Stimulated activated CD8-positive, alpha-beta memory T cell treated with anti-CD3 and anti-CD28 coated beads, Interleukin-12 subunit alpha, Interleukin-12 subunit beta, amount 100 ng/mL, for 24 hours (primary cell): ENCODE measurements around the gene MGRN1.

Experiments
- DNase-seq: peaks from one replicate; pipeline ENCODE4 v3.0.0-alpha.2; 2020; ENCODE audit errors: extremely low read depth

Gene MGRN1

GRCh38 chr16:4674926-4675530 is 50.4 kb downstream of the MGRN1 start:
- DNase-seq = no peak

DNA sequence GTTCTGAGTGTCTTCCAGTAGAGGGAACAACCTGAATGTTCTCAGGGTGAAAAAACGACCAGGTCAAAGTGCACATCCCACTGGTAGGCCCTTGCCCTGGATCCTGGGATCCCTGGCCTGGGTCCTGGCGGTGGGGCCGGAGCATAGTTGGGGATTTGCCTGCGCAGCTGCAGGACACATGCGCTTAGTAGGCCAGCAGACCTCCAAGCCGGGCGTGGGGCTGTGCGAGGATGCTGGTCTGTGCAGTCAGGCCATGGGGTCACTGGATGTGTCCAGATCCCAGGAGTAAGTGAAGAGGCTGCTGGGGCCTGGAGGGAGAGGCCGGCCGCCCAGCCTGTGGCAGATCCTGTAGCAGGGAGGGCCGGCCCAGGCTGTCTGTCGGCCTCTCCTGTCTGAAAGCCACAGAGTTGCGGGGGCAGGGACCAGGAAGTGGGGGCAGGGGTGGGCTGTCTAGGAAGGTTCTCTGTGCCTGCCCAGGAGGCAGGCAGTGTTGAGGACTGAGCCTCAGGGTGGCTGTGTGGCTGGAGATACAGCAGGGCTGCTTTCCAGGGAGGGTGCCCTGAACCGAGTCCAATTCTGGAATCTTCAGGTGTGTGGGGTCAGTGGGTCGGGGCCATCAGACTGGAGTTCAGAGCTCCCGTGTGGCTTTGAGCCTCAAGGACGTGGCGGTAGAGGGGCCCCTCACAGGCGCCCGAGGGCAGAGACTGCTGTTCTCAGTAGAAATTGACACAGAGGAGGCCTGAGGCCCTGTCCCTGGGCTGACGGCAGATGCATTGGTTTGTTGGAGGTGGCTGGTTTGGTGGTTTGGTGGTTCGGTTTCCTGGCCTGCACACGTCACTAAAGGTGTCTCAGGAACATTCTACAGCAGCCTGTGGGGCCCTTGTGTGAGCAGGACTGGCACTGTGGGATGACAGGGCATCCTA is 51.5 kb downstream of the MGRN1 start:
- no peak for DNase-seq

GRCh38 chr16:4676831-4677230 is 52.2 kb downstream of the MGRN1 start:
- DNase-seq = no peak

DNA sequence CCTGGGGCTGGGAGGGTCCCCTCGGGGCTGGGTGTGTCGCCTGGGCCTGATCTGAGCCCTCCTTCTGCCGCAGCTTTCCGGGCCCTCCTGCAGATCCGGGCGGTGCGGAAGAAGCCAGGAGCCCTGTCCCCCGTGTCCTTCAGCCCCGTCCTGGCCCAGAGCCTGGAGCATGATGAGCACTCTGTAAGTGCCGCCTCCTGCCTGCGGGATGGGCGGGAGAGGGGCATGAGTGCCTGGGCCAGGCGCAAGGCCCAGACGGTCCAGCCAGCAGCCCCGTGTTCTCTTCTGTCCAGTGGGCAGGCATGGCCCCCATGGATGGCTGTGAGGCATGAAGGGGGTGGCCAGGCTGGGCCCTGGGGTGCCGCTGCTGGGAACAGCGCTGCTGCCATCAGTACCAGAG is 52.8 kb downstream of the MGRN1 start:
- no peak for DNase-seq

GRCh38 chr16:4677994-4678393 is 53.4 kb downstream of the MGRN1 start:
- DNase-seq = no peak

DNA sequence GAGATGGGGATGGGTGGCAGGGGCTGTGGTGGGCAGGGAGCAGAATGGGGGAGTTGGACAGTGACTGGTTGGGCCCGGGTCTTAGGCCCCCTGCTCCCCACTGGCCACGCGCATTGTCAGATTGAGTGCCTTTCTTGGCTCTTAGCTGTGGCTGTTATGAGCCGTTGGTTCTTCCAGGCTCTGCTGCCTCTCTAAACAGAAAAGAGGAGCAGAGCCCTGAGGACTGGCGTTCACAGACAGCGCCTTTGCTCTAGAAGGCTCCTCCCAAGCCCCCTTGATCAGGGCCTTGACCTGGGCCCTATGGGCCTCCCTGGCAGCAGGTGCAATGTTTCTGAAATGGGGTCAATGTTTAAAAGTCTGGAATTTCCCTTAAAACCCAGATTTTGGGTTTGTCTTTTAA is 54.0 kb downstream of the MGRN1 start:
- DNase-seq = no peak

DNA sequence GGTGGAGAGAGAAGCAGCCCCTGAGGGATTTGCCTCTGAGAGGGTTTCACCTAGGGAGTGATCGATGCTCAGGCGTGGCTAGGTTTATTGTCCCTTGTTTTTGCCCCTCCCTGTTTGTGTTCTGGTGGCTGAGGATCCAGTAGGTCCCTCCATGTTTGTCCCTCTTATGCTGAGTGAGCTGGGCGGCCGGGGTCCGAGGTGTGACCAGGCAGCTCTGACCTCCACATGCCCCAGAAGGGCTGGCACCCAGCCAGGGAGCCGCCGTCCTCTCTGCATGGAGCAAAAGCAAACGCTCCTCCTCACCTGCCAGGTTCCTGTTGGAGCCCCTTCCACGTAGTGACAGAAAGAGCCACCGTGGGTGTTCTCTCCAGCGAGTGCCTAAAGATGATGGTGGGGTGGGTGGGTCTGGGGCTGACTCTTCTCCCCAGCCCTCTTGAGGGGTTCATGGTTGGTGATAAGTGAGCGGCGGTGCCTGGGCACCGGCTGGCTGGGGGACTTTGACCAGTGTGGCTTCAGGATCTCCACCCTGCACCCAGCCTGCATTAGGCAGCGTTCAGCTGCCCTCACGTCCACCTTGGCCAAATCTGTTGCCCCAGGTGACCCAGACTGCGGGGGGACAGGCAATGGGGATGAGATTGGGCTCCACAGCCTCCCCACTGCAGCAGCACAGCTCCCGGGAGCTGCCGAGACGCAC is 54.7 kb downstream of the MGRN1 start:
- no peak for DNase-seq

DNA sequence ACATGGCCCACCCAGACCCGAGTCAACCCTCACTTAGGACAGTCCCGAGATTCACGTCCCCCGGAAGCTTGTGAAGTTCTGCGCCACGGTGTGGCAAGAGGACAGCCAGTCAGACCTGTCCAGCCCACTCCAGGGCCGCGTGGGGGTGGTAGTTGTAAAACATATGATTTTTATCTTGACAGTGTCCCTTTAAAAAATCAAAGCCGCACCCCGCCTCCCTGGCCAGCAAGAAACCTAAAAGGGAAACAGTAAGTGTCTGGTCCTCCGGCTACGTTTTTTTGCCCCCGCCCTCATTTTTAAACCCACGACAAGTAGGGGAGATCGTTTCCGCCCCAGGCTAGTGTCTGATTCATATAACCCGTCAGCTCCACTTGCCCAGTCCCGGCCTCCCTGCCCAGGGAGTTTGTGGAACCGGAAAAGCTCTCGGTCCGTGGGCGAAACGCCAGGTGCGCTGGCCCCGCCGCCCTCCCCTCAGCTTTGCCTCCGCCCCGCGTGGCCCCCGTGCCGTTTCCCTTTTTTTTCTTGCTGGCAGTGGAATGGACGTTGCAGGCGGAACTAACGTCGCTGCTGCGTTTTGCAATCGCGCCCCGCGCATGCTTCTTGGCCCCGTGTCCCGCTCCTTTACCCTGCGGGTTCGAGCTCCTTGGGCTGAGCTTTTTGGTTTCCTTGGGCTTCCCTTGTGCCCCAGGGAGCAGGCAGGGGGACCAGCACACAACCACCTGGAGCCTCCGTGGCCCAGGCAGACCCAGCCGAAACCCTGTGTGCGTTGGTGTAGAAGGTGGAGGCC is 55.4 kb downstream of the MGRN1 start:
- DNase-seq = no peak

- no peak for DNase-seq
Measured at GRCh38 chr16:4680673-4681470, 56.2 kb downstream of the MGRN1 start.

DNA sequence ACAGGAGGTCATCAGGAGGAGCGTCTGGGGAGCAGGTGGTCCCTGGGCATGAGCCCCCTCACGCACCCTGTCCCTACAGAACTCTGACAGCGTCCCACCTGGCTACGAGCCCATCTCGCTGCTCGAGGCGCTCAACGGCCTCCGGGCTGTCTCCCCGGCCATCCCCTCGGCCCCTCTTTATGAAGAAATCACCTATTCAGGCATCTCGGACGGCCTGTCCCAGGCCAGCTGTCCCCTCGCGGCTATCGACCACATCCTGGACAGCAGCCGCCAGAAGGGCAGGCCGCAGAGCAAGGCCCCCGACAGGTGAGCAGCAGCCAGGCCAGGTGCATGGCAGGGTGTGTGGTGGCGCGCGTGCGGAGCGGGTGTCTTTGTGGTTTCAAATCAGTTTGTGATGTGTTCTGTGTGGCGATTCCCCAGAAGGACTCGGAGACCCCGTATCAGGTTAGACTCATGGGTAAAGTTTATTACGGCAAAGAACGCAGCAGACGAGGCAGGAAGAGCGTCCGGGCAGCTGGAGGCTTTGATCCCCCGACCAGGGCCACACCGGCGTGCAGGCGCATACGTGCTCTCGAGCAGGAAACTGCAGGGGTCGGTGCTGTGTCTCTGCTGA is 57.0 kb downstream of the MGRN1 start:
- DNase-seq = no peak

GRCh38 chr16:4682084-4682591 is 57.5 kb downstream of the MGRN1 start:
- DNase-seq = no peak

GRCh38 chr16:4682616-4683254 is 58.1 kb downstream of the MGRN1 start:
- no peak for DNase-seq

DNA sequence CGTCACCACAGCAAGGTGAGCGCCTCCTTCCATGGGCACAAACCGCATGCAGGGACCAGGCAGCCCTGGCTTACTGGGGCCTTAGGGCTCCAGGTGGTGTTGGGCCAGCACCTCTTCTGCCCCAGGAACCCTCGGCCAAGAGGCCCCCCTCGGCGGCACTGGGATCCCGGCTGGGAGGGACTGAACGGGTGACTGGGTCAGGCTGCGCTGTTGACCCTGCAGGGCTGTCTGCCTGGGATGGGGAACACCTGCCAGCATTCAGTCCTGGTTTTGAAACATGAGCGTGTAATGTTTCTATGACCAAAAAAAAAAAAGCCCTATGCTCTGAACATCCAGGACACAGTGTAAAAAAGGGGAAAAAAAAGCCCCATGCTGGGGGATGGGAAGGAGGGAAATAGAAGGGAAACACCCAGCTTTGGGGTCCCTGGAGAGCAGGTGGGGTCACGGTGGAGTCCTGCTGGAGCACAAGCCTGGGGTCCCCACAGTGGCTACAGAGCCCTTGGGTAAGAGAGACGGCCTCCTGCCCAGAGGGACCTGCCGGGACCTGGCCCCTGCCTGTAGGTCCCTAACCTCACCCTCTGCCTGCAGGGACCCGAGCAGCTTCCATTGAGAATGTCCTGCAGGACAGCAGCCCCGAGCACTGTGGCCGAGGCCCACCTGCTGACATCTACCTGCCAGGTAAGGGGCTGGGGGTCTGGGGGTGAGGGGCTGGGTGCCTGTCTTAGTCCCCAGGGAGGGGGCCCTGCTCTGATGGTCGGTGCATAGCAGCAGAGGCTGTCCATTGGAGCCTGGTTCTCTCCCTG is 58.8 kb downstream of the MGRN1 start:
- no peak for DNase-seq

DNA sequence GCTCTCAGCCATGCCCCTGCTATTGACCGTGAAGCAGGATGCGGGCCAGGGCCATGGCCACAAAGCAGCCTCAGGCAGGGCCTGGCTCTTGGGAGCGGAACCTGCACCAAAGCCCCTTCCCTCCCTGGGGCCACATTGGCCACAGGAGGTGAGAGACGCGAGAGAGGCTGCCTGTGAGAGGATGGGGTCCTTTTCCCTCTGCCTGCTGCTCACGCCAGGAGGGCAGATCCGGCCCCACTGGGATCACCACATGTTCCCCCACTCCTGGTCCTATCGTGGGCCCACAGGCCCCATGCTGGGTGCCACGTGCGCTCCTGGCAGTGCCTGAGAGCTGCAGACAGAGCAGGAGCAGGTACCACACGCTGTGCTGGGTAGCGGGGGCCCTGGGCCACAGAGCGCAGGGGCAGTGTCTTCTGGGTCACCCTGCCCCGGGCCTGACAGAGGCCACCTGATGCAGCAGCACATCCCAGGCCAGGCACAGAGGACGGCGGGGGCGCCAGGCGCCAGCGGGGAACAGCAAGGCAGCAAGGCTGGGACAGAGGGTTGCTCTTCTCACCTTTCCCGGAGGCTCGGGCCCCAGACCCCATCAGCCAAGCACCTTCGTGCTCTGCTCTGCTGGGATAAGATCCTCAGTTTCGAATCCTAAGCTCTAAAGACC is 59.6 kb downstream of the MGRN1 start:
- no peak for DNase-seq

DNA sequence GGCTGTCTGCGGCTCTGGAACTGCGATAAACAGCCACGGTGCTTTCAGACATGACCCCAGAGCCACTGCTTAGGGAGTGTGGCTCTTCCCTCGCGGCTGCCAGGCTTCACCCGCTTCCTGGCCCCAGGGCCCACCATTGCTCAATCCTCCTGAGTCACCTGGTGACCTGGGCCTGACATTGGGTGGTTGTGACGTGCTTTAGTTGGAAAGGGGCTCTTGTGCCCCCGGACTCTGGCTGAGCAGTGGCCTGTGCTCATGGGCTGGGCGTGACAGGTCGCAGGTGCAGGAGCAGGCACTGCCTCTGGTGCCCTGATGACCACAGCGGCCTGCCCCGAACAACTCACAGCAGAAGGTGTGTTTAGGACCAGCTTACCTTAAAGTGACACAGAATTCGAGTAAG is 60.1 kb downstream of the MGRN1 start:
- no peak for DNase-seq

DNA sequence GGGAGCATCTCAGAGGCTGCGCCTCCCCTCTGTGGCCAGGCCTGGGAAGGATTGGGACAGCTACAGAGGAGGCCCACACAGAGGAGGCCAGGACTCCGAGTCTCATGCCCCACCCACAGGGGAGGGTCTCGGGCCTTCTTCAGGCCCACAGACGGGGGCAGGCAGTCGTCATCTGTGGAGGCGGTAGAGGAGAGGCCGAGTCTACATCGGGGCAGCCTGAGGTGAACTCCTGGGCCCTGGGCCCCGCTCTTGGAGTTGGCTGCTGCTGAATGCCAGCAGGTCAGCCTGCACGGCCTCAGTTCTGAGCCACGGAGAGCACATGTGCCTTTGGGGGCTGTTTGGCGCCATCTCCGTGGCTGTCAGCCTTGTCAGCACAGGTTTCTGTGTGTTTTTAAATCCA is 60.7 kb downstream of the MGRN1 start:
- no peak for DNase-seq

DNA sequence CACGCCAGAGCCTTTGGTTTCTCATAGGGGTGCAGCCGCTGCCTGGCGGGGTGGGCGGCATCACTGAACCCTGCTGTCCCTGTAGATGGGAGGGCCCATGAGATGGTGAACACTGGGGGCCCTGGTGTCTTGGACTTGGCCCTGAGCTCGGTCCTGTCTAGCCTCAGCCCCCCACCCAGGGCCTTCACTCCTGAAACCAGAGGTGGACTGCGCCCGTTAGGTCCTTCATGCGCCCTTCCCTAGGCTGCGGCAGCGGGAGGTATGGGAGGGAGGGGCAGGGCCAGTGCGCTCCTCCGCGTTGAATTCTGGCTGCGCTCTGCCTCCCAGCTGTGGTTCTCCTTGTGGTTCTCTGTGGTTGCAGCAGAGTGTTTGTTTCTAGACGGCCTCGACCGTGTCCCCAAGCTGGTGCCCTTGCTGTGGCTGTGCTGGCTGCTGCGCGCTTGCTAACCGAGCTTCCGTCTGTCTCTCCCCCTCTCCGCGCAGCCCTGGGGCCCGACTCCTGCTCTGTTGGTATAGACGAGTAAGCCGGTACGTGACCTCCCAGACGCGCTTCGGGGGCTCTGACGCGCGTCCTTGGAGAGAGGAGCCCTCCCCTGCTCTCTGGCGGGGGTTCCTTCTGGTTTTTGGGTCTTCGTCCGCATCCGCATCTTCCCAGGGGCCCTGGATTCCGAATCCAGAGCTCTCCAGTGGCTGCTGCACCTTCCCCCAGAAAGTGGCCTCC is 61.3 kb downstream of the MGRN1 start:
- no peak for DNase-seq
